HG03442 (cell line): ENCODE results near the gene NKD2.
"Not testable (repeated sequence)": the region's sequence is repeated elsewhere in the genome, so short reads cannot be mapped to it uniquely, and the experiment has no call there.

ENCODE experiments used
- ATAC-seq: cut with Tn5 transposase; IDR thresholded peaks from one replicate; pipeline ENCODE4 v1.9.1; 2021; ENCODE audit warnings: mild to moderate bottlenecking, moderate library complexity; ENCODE audit not compliant: unreplicated experiment

The NKD2 gene, protein sequence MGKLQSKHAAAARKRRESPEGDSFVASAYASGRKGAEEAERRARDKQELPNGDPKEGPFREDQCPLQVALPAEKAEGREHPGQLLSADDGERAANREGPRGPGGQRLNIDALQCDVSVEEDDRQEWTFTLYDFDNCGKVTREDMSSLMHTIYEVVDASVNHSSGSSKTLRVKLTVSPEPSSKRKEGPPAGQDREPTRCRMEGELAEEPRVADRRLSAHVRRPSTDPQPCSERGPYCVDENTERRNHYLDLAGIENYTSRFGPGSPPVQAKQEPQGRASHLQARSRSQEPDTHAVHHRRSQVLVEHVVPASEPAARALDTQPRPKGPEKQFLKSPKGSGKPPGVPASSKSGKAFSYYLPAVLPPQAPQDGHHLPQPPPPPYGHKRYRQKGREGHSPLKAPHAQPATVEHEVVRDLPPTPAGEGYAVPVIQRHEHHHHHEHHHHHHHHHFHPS

DNA sequence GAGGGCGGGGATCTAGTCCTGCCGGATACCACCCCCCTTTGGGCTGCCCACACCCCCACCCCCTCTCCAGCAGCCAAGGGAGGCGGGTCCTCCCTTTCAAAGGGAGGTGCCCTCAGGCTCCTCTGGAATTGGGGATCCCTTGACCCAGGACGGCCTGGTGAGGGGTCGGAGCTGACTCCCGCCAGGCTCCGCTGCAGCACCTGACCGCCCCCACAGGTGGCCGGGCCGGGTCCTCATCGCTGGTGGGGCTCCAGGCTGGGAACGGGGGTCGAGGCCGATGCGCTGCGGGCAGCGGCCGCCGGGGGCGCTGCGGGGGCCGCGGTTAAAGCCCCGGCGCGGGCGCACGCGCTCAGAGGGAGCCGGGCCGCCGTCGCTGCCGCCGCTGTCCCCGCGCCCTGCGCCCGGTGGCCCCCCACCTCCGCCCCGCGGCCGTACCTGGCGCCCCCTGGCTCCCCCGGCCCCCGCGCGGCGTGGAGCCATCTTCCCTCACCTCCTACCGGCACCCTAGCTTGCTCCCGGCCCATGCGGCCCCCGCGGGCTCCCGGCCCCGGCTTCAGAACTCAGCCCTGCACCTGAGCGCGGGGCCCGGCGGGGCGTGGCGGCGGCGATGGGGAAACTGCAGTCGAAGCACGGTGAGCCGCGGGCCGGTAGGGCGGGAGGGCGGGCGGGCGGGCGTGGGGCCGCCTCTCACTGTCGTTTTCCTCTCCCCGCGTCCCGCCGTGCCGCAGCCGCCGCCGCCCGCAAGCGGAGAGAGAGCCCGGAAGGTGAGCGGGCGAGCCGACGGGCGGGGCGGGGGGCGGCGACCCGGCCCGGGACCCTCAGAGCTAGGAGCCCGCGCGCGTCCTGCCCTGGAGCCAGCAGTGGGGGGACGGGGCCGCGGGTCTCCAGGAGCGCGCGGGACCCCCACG is at the start of gene NKD2:
Gene NKD2, plus strand, starts transcription at position 352 of the 908 bp plus-strand sequence. Its CDS starts 256 bp downstream, at position 608.
- no peak for ATAC-seq

DNA sequence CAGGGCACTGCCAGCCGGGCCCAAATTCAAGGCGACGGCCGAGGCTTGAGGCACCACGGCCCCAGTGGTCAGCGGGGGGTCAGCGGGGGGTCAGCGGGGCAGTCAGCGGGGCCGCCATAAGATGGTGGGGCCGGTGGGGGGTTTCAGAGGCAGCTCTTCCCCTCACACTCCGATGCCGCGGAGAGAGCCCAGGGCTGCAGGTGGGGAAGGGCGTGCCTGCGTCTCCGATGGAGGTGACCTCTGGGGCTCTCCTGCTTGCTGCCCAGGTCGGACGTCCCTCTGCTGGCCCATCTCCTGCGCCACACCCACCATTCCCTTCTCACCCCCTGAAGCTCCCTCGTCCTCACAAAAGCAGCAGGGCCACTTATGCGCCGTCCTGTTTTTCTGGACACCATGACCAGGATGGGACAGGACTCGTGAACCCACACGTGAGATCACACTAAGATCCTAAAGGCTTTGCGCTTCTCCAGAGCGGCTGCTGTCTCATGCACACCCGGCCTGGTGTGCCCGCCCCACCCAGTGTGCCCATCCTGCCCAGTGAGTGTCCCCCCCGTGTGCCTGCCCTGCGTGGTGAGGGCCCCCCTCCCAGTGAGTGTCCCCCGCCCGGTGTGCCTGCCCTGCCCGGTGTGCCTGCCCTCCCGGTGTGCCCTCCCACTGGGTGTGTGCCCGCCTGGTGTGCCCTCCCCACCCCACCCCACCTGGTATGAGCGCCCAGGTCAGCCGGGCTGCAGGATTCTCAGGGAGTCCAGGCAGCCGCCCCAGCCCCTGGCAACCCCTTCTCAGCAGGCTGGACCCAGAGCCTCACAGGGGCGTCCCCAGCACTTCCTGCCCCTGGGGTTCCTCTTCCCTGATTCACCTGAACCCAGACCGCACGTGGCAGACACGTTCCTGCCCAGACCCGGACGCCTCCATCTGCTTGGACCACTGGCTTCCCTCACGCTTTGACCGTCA is 48.7 kb upstream of the NKD2 start:
- no peak for ATAC-seq

DNA sequence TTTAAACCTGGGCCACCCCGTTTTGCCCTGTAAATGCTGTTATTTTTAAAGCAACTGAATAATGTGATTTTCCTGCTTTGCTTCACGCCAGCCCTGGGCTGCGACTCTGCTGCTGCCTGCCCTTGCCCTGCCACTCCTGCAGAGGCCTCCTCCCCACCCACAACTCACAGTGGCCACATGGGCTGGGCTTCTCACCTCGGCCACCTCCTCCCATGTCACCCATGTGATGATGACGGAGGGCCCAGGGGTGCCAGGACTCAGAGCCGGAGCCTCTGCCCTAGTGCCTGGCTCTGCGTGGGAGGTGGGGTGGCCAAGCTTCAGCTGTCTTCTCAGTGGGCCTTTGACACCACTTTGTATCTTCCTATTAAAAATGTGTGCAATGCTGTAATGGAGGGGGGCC is 48.1 kb upstream of the NKD2 start:
- no peak for ATAC-seq

DNA sequence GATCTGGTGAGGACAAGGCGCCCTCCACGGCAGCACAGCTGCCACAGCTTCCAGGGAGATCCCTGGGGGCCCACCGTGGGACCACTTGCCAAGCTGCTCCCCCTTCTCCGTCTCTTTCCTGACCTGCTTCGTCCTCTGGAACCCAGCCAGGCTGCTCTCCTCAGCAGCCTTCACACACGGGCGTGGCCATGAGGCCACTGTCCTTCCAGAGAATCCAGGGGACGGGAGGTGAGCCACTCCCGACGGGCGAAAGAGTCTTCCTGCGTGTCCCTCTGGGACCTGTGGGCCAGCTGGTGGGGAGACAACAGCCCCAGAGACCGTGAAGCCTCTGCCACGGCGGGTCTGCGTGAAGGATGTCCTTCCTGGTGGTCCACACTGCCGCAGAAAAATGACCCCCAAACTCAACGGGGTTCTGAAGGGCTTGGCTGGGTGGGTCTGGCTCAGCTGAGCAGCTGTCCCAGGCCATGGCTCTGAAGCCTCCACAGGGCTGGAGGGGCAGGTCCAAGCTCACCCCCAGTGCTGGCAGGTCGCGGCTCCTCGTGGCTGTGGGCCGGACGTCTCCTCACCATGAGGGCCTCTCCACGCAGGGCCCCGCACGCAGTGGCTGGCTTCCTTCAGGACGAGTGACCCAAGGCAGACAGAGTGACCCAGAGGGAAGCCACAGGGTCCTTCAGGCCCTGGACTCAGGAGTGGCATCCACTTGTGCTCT is 47.4 kb upstream of the NKD2 start:
- ATAC-seq, result no peak

DNA sequence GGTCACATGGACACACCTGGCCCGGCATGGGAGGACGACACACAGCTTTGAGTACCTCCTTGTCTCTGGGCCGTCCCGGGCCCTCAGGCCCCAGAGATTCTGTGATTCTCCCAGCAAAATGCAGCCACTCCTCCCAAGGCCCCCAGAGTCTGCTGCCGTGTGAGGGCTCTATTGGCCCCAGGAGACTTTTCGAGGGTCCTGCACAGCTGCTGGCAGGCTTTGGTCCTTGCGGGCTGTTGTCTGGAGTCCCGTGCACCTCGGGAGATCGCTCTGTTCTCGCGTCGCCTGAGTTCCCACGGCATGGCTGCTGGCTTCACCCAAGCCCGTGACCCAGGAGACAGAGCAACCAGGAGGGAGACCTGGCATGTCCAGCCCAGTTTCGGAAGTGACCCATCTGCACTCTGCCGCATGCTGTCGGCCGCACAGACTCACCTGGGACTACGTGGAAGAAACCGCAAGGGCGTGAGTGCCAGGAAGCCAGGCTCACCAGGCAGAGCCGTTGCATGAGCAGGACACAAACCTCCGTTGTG is 46.8 kb upstream of the NKD2 start:
- ATAC-seq, result no peak

DNA sequence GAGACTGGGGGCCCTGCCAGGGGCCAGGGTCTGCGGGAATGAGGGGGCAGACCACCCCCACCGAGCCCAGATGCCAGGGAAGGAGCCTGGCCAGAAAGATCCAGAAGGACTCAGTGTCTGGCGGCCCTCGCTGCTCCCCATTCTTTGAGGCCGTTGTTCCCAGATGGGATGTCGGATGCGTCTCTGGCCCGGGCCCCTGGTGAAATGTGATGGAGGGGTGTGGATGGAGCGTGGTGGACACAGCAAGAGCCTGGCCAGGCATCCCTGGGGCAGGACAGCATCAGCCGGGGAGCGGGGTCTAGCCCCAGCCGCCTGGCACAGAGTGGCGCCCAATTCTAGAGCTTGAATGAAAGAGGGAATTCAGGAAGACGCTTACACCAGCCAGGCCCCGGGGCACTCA is 46.2 kb upstream of the NKD2 start:
- ATAC-seq, result no peak

DNA sequence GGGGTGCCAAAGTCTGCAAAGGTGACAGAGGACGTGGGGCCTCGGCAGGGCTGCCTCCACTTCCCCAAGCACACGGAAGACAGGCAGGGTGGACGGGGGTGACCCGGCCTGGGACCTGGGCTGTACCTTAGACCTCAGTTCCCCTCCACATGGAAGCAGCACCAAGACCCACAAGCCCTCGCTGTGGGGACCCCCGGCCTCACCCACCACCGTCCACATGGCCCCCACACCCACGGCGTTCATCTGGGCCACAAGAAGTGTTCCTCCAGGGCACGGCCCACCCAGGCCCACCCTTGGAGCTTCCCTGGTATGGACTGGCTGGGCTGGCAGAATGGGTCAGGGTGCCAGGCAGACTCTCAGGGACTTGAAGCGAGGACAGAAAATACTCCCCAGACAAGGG is 45.8 kb upstream of the NKD2 start:
- ATAC-seq, result no peak

DNA sequence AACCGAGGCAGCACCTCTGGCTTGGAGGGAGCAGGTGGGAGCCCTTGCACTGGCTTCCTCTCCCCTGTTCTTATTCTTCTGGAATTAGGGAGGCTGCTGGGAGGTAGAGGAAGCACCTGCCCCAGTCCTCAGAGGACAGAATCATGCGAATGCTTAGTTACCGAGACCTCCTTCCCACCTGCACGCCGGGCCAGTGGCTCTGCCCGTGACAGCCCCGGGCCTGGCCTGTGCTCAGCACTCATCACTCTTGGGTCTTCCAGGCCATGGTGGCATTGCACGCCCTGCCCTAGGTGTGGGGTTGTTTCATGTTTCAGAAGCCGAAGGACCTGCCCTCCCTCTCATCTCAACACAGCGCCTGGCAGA is 45.3 kb upstream of the NKD2 start:
- ATAC-seq, result peak; percentile 25

DNA sequence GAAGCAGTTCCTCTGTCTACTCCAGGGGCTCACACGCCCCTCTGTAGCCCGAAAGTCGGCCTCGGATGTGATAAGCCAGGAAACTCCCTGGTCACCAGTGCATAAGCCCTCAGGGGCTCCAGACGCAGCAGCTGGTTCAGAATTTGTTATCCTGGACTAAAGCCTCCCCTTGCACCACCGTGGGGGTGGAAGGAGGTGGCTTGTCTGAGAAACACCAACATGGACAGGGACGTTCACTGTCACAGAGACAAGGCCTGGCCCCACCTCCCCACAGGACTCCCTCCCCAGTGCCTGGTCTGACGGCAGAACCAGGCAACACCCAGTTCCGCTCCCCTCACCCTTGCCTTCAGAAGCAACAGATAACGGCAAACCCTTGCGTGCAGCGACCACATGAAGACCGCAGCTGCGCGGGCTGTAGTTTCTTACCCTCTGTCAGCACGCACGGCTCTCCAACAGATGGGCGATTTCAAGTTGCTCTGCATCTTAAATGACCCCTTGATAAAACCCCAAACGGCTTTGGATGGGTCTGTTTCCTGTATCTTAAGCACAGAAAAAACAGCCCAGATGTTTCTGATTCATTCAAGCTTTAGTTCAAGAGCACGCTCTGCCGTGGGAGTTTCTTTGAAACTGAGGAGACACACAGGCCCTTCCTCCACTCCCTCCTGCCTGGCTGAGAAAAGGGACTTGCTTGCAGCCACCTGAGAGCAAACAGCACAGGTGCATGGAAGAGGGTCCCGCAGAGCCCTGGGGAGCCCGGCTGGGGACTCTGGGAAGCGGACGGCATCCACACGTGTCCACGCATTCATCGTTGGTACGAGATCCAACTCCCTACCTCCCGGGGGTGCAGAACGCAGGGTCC is 44.7 kb upstream of the NKD2 start:
- ATAC-seq, result peak; percentile 60

DNA sequence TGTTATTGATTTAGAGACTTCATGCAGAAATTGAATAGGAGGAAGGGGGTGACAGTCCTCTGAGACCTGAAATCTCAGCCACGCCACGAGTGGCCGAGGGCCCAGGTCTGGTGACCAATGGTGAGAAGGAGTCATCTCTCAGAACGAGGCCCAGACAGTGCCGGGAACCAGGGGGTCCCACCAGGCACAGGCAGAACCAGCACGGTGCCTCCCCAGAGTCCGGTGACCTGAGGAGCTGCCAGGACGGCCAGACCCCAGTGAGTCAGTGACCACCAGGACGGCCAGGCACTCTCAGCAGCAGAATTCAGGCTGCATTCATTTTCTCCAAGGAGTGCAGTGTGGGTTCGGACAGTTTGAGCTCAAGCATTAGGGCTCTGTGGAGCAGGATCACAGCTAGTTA is 43.8 kb upstream of the NKD2 start:
- no peak for ATAC-seq

DNA sequence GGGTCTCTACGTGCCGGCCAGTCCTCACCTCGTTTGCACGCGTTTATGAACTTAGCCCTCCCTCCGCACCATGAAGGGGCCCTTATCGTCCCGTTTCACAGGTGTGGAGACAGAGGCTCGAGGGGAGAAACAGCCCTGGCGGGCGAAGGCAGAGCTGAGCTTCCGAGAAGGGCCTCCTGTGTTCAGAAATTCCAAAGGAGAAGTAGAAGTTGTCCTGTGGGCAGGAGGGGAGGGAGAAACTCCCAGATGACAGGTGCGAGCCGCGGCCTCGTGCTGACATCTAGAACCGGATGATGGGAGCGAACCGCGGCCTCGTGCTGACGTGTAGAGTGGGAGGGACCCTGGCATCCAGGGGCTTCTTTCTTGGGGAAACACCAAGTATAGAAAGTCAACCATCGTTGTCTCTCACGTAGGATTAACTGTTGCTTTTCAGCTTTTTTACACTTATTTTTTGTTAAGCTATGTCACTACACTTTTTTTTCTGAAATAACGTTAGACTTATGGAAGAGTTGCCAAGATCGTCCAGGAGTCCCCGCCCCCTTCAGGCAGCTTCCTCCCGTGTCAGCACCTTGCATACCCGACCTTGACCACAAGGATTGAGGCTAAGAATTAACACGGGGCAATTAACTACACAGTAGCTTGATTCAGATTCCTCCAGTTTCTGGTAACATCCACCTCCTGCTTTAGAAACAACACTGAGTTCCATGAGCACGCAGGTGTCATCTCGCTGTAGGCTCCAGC is 42.8 kb upstream of the NKD2 start:
- no peak for ATAC-seq

DNA sequence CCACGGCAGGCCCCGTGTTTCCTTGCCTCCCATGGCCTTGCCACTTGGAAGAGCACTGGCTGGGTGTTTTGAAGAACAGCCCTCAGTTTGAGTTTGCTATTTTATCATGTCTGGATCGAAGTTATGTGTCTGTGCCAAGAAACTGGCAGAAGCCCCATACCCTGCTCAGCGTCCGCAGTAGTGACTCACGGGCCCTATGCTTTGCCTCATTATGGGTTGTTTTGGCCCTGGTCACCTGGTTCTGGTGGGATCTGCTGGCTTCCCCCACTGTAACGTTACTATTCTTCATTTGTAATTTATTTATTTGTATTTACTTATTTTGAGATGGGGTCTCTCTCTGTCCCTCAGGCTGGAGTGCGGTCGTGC is 42.3 kb upstream of the NKD2 start:
- no peak for ATAC-seq

DNA sequence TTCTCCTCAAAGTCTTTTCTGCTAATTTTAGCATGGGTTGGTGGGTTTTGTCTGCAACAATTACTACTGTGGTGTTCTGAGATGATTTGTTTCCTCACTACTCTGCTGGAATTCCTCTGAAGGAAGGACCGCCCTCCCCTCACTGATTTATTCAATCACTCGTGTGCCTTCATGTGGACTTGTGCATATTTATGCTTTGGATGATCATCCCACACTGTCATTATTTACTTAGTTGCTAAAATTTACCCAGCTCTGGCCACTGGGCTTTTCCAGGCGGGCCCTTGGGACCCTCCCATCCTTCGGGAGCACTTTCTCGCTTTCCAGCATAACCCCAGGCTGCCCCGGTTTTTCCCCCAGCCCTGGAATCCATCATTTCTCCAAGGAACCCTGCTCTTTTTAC is 41.7 kb upstream of the NKD2 start:
- ATAC-seq, result no peak

DNA sequence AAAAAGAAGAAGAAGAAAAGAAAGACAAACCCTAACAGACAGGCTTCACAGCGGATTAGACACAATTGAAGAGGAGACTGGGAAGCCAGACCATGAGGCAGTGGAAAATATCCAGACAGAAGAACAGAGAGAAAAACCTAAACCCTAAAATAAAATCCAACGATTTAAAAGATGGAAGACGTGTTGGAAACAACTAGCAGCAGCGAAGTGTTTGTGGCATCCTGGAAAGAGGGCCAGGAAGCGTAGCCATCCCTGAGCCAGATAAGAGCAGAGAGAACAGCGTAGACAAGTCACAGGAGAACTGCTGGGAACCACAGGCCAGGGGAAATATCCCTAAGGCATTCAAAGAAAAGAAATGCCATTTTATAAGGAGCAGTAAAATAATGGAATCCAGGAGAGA is 39.7 kb upstream of the NKD2 start:
- no peak for ATAC-seq

DNA sequence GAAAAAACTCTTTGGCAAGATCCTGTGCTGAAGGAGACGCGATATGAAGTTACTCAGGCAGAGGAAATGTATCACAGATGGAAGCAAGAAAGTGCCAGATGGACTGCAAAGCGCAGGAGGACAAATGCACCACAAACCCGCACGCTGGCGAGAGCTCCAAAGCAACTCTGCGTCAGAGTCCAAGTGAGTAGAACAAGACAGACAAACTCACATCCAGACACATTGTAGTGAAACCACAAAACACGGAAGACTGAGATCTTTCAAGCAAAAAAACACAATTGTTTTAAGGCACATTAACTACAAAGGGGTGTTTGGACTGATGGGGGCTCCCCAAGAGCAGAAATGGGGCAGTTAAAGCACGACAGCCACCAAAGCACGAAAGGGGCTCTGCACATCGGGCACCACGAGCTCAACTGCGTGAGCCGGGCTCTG is 39.2 kb upstream of the NKD2 start:
- no peak for ATAC-seq

DNA sequence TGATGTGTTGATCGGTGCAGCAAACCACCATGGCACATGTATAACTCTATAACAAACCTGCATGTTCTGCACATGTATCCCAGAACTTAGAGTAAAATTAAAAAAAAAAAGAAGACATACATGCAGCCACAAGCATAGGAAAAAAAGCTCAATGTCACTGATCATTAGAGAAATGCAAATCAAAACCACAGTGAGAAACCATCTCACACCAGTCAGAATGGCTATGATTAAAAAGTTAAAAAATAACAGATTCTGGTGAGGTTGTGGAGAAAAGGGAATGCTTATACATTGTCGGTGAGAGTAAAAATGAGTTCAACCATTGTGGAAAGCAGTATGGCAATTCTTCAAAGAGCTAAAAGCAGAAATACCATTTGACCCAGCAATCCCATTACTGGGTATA is 36.0 kb upstream of the NKD2 start:
- not testable (repeated sequence) for ATAC-seq

DNA sequence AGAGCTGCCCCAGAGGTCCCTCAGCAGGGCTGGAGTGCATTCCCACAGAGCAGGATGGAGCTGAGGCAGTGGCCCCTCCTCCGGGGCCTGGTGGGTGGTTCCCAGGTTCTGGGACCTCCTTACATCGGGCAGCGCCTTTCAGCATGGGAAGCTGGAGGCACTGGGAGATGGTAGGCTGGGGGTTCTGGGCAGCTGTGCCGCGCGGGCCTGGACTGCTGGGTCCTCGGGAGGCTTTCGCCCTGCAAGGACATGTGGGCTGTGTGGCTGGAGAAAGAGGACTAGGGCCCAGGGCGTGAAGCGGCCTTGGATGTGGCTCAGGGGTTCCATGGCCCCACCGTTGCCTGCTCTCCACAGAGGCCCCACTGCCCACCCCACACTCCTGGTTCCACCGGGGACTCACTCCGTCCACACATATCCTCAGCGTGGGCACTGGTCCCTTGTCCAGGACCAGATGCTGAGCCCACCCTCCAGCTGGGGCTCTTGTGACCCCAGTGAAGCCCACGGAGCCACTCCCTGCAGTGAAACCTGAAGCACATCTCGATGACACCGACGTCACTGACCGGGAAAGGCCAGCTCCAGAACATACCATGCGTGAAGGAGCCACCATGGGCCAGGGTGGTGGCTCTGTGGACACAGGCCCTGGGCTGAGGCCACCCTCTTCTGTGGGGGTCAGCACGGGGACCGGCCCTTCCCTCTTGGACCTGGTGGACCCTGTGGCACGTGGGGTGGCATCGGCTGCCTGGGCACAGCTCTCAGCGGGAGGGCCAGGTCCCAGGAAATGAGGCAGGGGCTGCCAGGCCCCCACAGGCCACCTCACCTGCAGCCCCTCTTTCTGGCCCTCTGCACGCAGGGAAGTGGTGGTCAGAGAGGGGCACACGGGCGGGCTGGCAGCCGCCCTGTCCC is 31.5 kb upstream of the NKD2 start:
- no peak for ATAC-seq
